Glomerular endothelial cell (primary cell): ENCODE data around the gene MRS2. TPM values are rescaled to one million over a fixed set of nuclear protein-coding genes. Genes with fewer than 3 reads are reported as not detected.
"Not testable (repeated sequence)": the region's sequence is repeated elsewhere in the genome, so short reads cannot be mapped to it uniquely, and the experiment has no call there.

Experiments
- DNase-seq: peaks from one replicate; pipeline ENCODE4 v3.0.0-alpha.2; 2011; ENCODE audit warnings: low read depth, low spot score; ENCODE audit errors: extremely low read depth
- total RNA-seq: library from RNA; depleted of rRNA; stranded (reverse); fragments of >200 nt; gene quantifications from 2 replicates; pipeline ENCODE4 v1.2.3, GENCODE V29; 2015

Gene MRS2, protein sequence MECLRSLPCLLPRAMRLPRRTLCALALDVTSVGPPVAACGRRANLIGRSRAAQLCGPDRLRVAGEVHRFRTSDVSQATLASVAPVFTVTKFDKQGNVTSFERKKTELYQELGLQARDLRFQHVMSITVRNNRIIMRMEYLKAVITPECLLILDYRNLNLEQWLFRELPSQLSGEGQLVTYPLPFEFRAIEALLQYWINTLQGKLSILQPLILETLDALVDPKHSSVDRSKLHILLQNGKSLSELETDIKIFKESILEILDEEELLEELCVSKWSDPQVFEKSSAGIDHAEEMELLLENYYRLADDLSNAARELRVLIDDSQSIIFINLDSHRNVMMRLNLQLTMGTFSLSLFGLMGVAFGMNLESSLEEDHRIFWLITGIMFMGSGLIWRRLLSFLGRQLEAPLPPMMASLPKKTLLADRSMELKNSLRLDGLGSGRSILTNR
- total RNA-seq, result 19.8 and 25.2 TPM in 2 replicates

DNA sequence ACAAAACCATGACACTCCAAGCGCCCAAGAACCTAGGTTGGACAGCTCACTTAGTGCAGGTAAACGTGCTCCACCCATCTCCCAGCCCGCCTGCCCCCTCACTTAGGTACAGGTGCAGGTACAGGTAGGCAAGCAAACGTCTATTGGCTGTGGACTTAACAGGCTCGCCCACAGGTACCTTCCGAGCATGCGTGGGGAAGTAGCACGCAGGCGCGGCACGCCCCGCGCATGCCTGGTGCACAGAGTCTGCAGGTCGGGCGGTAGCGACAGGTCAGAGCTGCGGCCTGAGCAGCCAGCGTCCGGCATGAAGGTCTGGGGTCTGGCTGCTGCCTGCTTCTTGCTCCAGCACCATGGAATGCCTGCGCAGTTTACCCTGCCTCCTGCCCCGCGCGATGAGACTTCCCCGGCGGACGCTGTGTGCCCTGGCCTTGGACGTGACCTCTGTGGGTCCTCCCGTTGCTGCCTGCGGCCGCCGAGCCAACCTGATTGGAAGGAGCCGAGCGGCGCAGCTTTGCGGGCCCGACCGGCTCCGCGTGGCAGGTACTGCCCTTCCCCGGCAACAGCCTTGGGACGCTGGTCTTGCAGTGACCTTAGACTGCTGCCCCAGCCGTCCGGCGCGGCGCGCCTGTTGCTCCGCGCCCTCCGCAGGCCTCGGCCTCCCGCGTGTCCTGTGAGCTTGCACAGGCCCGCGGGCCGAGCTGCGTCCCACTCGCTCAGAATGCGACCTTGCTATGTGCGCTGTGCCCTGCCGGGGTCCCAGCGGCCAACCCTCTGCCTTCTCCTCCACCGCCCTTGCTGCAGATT lies at the start of gene MRS2:
MRS2 (plus strand) TSS at position 240 of the 804 bp plus-strand sequence; CDS start at position 351, 111 bp downstream.
- DNase-seq, result no peak

GRCh38 chr6:24353861-24354260 lies 48.9 kb upstream of the MRS2 start:
- no peak for DNase-seq

- DNase-seq, result no peak
These were observed 47.3 kb upstream of the MRS2 start for GRCh38 chr6:24355393-24355792.

GRCh38 chr6:24356310-24356973 lies 46.3 kb upstream of the MRS2 start:
- DNase-seq, result no peak

DNA sequence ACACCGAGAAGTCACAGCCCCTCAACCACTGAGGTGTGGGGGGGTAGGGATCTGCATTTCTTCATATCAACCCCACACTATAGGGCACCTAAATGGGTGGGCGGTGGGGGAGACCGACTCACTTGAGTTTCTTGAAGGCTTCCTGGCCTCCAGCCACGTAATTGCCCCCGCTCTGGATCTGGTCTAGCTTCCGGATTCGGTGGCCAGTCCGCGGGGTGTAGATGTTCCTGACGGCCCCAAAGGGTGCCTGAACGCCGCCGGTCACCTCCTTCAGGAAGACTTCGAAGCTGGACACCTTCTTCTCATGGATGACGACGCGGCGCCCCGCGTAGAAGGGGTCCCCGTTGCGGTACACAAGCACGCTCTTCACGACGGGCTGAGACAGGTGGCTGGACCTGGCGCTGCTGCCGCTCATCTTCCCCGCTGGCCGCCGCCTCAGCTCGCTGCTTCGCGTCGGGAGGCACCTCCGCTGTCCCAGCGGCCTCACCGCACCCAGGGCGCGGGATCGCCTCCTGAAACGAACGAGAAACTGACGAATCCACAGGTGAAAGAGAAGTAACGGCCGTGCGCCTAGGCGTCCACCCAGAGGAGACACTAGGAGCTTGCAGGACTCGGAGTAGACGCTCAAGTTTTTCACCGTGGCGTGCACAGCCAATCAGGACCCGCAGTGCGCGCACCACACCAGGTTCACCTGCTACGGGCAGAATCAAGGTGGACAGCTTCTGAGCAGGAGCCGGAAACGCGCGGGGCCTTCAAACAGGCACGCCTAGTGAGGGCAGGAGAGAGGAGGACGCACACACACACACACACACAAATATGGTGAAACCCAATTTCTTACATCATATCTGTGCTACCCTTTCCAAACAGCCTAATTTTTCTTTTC lies 45.2 kb upstream of the MRS2 start, which contains the start of gene DCDC2:
DCDC2 (minus strand) TSS at position 724 of the 883 bp plus-strand sequence; CDS start at position 415, 309 bp downstream.
- no peak for DNase-seq

GRCh38 chr6:24358219-24358821 lies 44.4 kb upstream of the MRS2 start:
- DNase-seq, result no peak

- no peak for DNase-seq
These were observed 42.9 kb upstream of the MRS2 start for GRCh38 chr6:24359640-24360454.

DNA sequence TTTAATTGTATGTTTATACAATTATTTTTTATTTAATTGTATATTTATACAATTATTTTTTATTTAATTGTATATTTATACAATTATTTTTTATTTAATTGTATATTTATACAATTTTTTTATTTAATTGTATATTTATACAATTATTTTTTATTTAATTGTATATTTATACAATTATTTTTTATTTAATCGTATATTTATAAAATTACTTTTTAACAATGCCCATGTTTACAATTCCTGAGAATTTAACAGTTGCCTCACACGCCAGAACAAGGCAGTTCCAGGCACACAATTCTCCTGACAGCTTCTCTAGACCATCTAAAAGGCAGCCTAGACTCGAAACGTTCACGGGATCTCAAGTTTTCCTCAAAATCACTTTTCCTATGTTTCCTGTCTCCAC lies 40.4 kb upstream of the MRS2 start:
- DNase-seq, result not testable (repeated sequence)

- not testable (repeated sequence) for DNase-seq
These were observed 37.6 kb upstream of the MRS2 start for GRCh38 chr6:24365103-24365633.

DNA sequence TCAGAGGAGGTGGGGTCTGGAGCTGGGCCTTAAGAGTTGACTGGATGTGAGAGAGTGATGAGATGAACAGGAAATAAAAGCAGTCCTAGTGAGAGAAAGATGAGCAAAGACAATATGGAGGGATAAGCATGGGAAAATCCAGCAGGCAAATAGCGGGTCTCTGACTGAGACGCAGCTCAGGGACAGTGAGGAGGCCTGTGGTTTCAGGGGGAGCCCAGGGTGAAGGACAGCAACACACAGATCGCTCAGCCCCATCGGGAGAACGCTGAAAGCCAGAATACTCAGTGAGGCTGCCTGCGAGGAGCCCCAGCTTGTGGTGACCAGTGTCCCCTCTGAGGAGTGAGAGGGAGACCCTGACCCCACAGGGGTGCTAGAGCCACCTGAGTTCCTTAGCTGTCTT lies 28.1 kb upstream of the MRS2 start:
- no peak for DNase-seq

- DNase-seq, result no peak
These were observed 25.9 kb upstream of the MRS2 start for GRCh38 chr6:24376871-24377270.

DNA sequence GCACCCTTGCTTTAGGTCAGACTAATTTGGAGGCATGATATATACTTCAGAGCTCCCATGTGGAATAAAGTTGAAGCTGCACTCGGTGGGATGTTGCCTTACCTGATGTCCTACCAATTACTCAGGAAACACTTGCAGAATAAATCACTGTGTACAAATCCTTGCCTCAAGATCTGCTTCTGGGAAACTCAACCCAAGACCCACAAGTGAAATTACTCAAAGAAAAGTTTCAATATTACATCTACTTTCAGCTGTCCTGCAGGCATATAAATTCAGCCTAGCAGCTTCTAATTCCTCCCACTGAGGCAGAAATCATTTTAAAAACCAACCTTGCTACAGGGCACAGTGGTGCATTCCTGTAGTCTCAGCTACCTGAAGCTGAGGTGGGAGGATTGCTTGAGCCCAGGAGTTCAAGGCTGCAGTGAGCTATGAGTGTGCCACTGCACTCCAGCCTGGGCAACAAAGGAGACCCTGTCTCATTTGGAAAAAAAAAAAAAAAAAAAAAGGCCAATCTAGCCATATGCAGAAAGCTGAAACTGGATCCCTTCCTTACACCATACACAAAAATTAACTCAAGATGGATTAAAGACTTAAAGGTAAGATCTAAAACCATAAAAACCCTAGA lies 24.2 kb upstream of the MRS2 start:
- no peak for DNase-seq

- no peak for DNase-seq
These were observed 21.1 kb upstream of the MRS2 start for GRCh38 chr6:24381476-24382219.

DNA sequence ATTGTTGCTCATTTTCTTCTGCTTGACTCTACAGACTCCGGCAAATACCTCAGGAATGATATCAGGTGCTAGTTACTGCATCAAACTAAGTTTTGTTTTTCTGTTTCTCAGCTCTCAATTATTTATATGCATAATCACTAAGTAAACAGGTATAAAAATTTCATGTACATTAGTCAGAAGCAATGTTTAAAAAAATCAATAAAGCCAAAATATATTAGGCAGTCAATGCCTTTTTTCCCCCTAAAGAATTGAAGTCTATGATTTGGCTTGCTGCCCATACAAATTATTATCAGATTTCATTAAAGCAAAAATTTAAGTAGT lies 20.6 kb upstream of the MRS2 start:
- no peak for DNase-seq

- not testable (repeated sequence) for DNase-seq
These were observed 19.7 kb upstream of the MRS2 start for GRCh38 chr6:24382891-24383494.

DNA sequence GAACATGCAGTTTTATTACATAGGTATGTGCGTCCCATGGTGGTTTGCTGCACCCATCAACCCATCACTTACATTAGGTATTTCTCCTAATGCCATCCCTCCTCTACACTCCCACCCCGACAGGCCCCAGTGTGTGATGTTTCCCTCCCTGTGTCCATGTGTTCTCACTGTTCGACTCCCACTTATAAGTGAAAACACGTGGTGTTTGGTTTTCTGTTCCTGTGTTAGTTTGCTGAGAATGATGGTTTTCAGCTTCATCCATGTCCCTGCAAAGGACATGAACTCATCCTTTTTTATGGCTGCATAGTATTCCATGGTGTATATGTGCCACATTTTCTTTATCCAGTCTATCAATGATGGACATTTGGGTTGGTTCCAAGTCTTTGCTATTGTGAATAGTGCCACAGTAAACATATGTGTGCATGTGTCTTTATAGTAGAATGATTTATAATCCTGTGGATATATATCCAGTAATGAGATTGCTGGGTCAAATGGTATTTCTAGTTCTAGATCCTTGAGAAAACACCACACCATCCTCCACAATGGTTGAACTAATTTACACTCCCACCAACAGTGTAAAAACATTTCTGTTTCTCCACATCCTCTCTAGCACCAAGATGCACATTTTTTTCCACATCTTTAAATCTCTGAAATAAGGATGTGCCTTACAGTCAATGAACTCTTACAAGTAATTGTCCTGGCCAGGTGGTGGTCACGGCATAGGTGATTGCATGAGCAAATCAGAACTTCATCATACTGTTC lies 18.2 kb upstream of the MRS2 start:
- DNase-seq, result not testable (repeated sequence)
